NCI-H2029 treated with DMSO at 0.1 percent for 48 hours (cell line): Measurements from ENCODE around the gene ATP10A.

ENCODE experiments used
- DNase-seq: peaks from one replicate; lab custom pipeline; 2025; lab: John Stamatoyannopoulos, UW

Gene ATP10A

DNA sequence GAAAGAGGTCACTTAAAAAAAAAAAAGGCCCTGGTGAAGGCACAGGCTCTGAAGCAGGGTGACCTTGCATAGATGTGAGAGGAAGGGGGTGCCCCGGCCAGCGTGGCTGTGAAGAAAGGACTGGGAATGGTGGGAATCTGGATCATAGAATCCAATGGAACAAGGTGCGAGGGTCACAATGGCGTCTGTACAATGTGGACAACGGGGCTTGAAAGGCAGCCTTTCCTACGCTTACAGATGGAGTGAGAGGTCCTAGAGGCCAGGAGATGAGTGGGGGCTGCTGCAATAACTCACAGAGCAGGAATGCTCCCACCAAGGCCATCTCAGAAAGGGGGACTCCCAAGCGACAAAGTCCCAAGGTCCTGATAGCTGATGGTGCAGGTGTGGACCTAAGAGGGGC lies 162.2 kb downstream of the ATP10A start:
- DNase-seq, result no peak

DNA sequence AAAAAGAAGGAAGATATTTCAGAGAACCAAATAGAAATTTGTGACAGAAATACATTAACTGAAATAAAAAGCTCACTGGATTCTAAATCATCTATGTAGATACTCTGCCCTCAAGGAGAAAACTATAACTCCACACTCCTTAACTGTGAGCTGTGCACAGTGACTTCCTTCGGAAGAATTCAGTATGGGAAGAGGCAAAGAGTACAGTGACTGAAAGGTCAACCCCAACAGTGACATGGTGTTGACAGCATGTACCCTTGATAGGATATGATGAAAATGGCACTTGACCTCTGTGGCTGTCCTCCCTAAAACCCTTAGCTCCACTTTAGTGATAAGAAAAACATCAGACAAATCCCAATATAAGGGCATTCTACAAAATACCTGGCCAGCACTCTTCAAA lies 165.5 kb downstream of the ATP10A start:
- no peak for DNase-seq

DNA sequence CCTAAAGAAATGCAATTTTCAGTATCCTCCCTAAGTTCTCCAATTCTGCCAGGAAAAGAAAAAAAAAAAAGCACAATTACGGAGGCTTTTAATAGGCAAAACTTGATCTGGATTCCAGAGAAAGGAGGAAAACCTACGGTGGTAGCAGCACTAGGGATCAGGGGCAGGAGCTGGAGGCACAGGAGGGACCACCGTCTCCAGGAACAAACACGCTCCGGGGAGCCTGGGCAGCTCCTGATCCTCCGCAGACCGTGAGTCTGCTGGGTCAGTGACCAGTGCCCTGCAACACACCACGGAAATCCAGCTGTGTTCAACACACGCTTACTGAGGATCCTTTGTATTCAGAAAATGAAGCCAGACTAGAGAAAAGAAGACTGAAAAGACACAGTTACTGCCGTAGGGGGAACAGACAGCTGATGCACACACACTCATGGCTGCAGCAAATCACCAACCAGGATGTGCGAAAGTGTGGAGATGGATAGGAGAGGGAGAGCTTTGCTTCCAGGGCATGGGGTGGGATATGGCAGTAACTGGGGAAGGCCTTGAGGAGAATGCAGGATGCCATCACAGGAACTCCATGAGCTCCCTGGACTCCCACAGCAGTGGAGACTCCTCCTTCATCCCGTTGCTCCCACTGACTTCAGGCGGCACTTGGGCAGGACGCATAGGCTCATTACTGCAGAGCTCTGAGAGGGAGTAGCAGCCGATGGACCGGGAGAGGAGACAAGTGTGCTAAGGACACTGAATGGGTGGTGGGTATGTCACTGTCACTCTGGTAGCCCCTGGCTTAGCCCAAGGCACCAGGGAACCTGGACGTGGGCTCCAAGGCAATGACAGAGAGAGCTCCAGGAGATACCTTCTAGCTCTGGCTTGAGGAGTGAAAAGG lies 167.0 kb downstream of the ATP10A start:
- DNase-seq, result no peak

DNA sequence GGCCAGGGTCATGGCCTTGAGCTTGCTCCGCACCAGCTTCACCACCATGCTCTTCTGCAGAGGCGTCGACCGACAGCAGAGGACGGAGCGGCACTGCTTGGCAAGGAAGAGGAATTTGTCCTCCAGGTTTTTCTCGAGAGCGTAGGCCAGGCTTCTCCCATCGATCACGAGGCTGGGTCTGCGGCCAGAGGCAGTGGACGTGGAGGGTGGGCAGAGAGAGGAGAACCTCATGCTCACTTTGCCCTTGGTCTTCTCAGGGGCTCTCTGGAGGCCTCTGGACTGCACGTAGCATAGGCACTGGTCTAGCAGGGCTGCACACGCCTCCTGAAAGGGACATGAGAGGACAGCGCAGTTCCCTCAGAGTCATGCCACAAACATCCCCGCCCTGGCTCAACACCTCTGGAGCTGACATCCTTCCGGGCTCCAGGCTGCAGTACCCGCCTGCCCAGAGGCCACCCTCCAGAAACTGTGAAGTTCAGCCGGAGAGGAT lies 168.3 kb downstream of the ATP10A start:
- no peak for DNase-seq

DNA sequence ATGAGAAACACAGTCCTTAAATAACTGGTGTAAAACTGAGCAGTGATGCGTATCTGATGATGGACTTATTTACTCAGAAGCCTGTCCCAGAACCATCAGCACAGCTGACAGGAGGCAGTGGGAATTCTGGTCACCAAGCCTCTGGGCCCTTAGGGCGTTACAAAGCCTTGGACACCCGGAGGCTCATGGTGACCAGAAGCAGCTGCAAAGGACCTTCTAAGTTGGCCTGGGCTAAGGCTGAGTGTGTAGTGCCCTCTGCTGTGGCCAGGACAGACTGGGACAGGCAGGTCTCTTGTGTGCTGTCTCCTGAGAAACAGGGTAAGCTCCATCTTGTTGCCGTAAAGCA lies 168.9 kb downstream of the ATP10A start:
- no peak for DNase-seq

DNA sequence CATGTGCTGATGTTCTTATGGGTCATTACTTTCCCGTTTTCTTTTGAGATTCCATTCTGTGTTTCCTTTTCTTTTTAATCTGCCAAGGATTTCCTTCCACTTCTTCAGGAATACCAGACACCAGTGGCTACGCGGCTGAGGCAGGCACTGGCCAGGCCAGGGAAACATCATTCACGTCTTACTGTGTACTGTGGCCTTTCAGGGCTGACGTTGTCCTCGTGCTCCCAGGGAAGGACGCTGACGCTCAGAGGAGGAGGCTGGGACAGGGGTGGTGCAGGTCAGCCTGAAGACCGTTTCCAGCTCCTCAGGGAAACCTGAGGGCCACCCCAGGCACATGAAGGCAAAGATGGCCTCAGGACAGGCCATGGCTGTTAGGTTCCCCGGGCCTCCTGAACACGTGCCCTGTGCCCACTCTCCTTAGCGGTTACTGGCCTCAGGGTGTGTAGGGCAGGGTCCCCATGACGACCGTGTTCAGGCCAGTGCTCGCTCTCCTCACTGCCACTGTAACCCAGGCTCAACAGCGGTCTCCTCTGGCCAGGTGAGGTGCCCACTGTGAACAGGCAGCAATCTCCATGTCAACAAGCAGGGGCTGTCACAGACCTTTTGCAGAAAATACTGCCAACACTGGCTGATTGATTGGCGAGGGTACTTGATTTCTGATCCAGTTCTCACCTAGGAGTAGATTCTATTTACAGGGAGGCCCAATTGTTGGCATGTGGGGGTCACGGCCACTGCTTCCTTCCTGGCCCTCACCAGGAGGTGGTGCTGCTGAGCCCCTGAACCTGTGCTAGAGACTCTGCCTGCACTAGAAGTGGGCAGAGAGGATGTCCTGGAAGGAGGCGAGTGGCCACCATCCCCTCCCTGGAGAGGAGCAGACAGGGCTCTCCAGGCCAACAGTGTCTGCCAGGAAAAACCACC lies 169.5 kb downstream of the ATP10A start:
- DNase-seq, result no peak

DNA sequence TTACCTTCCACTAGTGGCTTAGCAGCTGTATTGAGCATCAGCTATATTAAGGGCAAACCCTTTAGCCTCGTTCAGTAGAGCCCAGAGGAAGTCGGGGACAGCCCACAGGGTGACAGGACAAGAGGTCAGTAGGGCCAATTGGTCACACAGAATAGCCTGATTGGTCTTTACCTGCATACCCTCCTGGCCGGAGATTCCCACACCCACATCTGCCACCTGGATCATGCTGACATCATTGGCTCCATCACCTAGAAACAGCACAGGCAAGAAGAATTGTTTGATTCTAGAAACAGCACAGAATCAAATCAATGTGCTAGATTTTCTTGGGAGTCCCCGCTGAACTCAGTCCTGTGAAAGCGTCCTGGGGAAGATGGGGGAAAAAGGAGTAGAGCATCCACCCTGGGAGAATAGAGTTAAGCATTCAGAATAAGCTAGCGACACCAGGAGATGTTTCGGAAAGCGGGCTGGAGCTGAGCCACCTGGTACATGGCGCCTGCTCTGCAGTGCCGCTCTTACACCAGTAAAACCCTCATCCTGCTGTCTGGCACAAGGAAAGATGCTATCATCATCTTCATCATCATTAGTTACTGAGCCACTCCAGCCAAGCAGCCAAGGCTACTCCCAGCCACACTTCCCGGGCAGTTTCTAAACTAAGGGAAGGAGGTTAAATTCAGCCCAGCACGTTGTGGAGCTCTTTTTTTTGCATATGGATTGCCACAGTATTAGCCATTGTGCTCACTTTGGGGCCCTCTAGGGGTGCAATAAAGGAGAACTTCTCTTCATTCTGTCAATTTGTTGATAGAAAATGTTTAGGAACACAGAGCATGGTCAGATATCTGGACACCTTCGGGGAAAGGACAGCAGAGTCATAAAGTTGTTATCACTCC lies 171.3 kb downstream of the ATP10A start:
- DNase-seq, result no peak

DNA sequence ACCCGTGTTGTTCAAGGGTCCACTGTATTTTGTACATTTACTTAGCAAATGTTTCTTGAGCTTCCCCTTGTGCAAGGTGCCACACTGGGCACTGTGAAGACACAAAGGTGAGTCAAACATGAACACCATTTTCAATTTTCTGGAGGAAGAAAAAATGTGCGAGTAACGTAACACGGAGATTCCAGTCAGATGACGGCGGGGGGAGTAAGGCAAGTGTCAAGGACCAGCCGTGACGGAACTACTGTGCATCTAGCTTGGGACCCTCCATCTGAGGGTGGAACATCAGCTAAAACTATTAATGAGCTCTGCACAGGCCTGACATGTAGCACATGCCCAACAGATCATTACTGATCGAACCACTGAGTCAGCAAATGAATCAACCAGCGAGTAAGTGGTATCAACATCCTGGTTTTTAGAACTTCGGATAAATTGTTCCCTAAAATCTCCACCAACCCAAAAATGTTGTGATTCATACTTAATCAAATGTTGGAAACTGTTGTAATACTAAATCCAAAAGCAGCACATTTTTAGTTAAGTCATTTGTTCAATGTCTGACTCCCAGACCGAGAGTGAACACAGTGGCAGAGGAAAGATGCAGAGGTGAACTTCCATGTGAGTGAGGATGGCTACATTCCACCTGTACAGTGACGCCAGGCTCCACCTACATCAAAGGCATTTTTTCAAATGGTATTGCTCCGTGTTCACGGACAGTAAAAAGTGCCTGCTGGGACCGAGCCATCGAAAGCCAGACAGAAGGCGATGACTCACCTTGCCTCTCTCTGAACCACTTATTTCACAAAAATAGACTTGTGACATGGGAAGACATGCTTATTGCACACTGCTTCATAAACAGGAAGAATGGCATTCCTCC lies 172.2 kb downstream of the ATP10A start:
- no peak for DNase-seq

DNA sequence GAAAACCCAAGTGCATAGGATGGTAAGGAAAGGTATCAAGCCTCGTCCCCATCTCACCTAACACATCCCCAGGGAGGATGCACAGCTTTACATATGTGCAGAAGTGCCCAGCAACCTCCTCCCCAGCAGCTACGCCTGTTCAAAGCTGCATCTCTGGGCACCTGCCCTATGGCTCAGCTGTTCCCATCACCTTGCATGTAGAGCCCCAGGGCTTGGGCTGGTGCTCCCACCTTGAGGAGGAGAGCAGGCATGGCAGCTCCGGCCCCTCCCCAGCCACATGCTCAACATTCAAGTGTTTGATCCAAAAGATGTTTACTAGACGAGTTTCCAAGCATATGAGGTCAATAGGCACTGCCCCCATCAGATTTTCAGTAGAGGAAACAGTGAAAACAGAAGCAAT lies 173.5 kb downstream of the ATP10A start:
- DNase-seq, result no peak

DNA sequence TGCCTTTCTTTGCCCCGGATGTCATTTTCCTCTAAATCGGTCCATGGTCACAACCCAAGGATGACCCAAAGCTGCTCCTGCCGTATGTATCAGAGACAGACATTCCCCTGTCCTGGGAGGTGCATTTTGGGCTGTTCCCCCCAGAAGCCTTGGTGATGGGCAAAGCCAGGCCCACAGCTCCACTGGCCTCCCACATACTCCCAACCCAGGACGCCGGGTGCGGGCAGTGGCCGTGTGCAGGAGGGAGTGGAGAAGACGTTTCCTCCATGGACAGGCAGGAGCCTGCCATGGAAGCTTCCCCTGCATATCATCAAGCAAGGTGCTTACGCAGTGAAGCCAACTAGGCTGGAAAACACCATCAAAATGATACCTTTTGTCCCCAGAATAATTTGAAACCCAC lies 175.0 kb downstream of the ATP10A start:
- DNase-seq, result no peak

DNA sequence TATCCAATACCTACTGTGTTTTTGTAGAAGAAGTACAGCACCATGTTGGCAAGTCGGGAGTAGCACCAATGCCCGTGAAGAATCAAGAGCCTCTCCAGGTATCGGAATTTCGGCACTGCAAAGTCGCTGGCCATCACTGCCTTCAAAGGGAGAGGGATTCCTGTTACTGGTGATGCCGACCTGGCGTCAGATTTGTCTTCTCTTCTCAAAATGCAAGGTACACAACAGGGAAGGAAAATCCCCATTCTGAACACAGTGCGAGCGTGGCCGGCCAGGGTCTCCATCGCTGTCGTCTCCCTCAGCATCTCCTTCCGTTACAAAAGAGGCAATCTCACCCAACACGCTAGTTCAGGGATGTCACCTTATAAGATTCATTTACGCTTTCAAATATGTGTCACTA lies 175.4 kb downstream of the ATP10A start:
- no peak for DNase-seq

DNA sequence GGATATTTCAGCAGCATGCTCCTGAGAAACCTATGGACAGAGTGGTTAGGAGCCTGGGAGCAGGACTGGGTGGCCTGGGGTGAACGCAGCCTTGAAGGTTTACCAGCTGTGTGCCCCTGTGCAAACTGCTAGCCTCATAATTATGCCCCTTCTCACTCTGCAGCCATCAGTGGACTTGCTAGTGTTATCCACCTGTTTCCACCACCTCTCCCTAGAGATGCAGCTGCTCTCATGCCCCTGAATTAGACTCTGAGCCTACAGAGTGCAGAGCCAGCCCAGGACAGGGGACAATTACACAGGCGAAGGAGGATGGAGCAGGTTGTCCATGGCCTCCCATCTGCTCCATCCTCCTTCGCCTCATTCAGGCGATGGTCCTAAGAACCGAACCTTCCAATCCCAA lies 175.9 kb downstream of the ATP10A start:
- no peak for DNase-seq

DNA sequence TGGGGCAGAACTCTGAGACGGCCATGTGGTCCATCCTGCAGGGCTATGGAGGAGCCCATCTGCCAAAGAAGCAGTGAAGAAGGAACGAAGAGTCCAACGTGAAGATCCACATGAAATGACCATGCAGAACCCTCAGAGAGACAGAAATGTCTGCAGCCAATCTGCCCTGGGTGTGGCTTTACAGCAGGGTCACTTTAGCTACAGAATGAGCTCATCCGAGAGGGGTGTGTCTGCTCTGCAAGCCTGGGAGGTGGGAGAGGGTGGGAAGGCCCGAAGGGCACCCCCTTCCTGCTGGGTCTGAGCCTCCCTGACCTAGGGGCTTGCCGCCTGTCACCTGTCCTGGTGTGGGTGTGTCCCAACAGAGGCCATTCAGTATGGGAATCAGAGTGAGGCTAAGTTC lies 176.3 kb downstream of the ATP10A start:
- DNase-seq, result no peak

DNA sequence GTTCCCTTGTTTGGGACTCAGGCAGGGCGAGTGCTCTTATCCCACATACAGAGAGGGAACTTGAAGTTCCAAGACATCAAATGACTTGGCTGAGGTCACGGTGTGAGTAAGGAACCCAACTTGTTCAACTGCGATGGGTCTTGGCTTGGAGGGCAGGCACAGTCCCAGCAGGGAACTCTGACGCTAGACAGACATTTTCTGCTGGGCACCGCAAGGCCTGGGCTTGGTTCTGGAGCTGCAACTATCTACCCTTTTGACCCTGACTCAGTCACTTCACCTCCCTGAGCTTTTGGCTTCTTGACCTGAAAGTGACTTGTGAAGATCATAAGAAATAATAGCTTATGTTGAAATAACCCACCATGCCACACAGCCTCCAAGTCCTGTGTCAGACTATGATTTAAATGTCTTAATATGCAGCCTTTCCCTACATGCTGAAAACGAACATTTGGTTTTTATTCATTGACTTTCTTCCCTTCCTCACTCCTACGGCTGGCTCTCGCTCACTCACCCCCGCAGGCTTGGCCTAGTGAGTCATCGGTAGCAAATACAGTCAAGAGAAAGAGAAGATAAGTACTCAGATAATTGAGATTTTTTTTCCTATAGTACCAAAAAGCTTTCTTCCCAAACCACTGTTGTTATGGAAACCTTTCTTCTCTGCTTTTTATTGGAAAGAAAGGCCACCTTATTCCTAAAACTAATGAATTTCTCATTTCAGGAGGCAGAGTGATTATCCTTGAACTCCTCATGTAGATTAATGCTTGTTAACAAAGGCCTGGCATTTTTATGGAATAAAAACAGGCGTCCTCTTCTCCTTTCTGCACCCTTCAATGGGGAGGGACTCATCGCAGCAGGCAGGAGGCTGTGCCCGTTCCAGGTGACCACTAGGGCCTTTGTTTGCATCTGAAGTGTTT lies 178.4 kb downstream of the ATP10A start:
- DNase-seq, result no peak

DNA sequence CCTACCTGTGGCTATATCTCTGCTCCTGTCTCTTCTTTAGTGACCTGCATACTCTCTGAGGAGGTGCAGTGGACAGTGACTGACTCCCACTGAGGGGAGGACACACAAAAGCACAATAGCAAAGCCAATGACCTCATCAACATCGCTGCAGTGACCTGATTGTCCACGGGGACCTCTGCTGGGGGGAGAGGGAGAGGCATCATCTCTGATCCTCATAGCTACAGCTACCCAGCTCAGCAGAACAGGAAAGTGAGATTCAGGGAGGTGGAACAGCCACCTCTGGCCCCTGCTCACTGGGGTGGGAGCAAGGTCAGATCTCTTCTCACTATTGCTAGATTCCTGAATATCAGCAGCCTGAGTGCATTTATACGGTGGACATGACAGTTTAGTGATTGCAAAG lies 179.2 kb downstream of the ATP10A start:
- DNase-seq, result no peak

DNA sequence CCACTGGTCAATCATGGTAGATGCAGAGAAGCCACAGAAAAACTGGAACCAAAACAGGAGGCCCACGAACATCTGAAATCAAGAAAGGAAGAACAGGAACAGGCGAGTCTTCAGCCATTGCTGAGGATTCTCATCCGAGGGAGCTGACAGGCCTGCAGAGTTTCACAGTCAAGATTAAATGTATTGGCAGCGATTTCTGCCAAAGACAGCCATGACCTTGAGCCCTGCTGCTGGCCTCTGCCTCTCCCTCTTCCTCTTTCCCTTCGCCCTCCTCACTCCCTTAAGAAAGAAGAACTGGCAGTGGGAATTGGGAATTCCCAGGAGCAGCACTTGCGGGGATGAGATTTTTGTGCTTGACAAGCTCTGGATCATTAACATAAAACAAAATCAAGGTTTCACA lies 179.7 kb downstream of the ATP10A start:
- DNase-seq, result no peak

DNA sequence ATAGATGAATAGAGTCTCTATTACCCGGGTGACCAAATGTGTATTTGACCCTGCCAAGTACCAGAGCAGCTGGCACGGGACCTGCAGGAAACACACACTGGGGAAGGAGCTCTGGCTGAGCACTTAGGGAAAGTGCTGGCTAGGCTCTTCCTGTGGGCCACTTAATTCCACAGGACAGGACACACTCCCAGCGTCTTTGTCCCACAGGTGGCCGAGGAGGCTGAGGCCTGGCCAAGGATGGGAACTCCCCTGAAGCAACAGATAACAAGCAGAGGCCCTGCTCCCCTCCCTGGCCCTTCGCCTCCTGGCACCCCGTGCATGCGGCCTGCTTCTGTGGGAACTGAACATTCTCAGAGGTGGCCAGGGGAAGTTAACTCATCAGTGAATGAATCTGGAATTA lies 180.8 kb downstream of the ATP10A start:
- DNase-seq, result no peak

DNA sequence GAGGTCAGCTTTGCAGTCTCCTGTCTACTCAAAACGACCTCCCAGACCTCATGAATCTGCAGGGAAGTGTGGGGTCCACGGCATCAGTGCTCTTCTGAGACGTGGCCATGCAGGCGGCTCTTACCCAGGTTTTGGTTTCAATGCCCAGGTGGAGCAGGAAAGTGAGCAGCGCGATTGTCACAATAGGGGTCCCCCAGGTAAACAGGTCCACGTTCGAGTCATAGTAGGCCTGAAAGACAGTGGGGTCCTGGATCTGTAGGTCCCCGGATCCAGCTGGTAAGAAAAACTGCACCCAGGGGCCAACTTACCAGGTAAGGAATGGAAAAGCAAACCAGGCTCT lies 182.5 kb downstream of the ATP10A start:
- no peak for DNase-seq

DNA sequence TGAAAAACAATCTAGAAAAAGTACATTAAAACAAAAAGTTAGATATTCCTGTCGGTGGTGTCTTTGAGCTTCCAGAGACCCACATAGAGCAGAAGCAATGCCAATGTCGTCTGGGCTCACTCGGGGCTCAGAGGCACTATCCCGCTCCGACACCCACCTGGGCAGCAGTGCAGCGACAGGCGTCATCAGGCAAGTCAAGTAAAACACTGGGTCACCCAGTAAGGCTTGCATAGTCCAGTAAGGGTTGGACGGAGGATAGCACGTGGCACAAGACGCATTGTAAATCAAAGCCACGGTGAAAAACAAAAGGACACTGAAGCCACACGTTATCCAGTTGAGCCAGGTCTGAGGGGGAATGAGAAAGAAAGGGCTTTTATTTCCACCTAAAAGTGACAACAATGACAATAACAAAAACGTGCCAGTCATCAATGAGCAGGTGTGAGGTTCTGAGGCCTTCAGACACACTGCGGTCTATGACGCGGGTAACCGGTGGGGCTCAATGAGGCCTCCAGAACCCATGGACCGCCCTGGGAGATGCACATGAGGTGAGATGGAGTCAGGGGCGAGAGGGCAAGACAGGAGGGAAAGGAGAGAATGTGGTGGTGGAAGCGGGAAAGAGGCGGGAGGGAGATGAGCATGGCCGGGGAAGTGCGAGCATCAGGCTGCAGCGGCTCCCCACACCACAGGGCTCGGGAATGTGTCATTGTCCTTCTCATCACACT lies 183.0 kb downstream of the ATP10A start:
- DNase-seq, result no peak
